OCI-LY7 (cell line): ENCODE results near the gene AGRN. TPM values are rescaled to one million over a fixed set of nuclear protein-coding genes. Genes with fewer than 3 reads are reported as not detected.

ENCODE experiments used
- BruUV-seq: library from RNA; stranded (reverse); fragments of 400-500 nt; replicated peaks from 2 replicates; lab custom pipeline; 2021; lab: Mats Ljungman, UMichigan
- CTCF ChIA-PET: fragments of 300-600 bp; sonication (Branson Sonifier 250); formaldehyde crosslinking; loops from one replicate; lab custom pipeline; 2022; ENCODE audit warnings: antibody characterized with exemption; ENCODE audit not compliant: unreplicated experiment; lab: Charles Lee
- POLR2A ChIA-PET: fragments of 300-600 bp; sonication (Branson Sonifier 250); formaldehyde crosslinking; loops from one replicate; lab custom pipeline; 2022; ENCODE audit warnings: antibody characterized with exemption; lab: Charles Lee
- DNase-seq: peaks from one replicate; pipeline ENCODE4 v3.0.0-alpha.2; 2015; ENCODE audit warnings: low spot score
- H2AFZ ChIP-seq: fragments of 200-600 bp; sonication (generic), shearing (Covaris generic); 2 replicates; pipeline ENCODE4 v1.6.1; 2014; ENCODE audit warnings: mild to moderate bottlenecking, antibody characterized with exemption, low read length, moderate library complexity
- H3K27ac ChIP-seq: fragments of 200-600 bp; sonication (generic); 2 replicates; pipeline ENCODE4 v1.5.1; 2014; ENCODE audit warnings: mixed run types, low read depth, mild to moderate bottlenecking, moderate library complexity, low read length, inconsistent platforms; ENCODE audit not compliant: poor library complexity, severe bottlenecking
- H3K36me3 ChIP-seq: fragments of 200-600 bp; sonication (generic); 2 replicates; pipeline ENCODE4 v1.6.1; 2014; ENCODE audit warnings: mild to moderate bottlenecking, antibody characterized with exemption, low read length, moderate library complexity, mixed read lengths; ENCODE audit not compliant: insufficient read depth
- H3K4me1 ChIP-seq: fragments of 200-600 bp; sonication (generic); 2 replicates; pipeline ENCODE4 v1.5.1; 2014; ENCODE audit warnings: mild to moderate bottlenecking, low read length; ENCODE audit not compliant: insufficient read depth, poor library complexity, severe bottlenecking
- H3K4me2 ChIP-seq: fragments of 200-600 bp; sonication (generic); 2 replicates; pipeline ENCODE4 v1.6.1; 2014; ENCODE audit warnings: mild to moderate bottlenecking, low read length
- H3K4me3 ChIP-seq: fragments of 200-600 bp; sonication (generic); 2 replicates; pipeline ENCODE4 v1.5.1; 2014; ENCODE audit warnings: mild to moderate bottlenecking, low read depth, low read length; ENCODE audit not compliant: poor library complexity, severe bottlenecking
- H3K79me2 ChIP-seq: fragments of 200-600 bp; sonication (generic); 2 replicates; pipeline ENCODE4 v1.6.1; 2016; ENCODE audit warnings: low read depth, mild to moderate bottlenecking, low read length, moderate library complexity, mixed read lengths; ENCODE audit not compliant: insufficient read depth
- H3K9me2 ChIP-seq: fragments of 200-600 bp; sonication (generic); 2 replicates; pipeline ENCODE4 v1.6.1; 2016; ENCODE audit warnings: mild to moderate bottlenecking, low read length, mixed read lengths; ENCODE audit not compliant: insufficient read depth
- H3K9me3 ChIP-seq: fragments of 200-600 bp; sonication (generic); 2 replicates; pipeline ENCODE4 v1.6.1; 2014; ENCODE audit warnings: mild to moderate bottlenecking, mixed run types, low read length, mixed read lengths
- H4K20me1 ChIP-seq: fragments of 200-600 bp; sonication (generic); 2 replicates; pipeline ENCODE4 v1.6.1; 2014; ENCODE audit warnings: mild to moderate bottlenecking, antibody characterized with exemption, low read length, moderate library complexity, mixed read lengths; ENCODE audit not compliant: insufficient read depth
- CTCF ChIP-seq: fragments of 200-600 bp; sonication (generic); conservative IDR thresholded peaks from 2 replicates; pipeline ENCODE4 v1.5.1; 2014; ENCODE audit warnings: mild to moderate bottlenecking, antibody characterized with exemption, low read length, moderate library complexity, mixed read lengths
- EZH2phosphoT487 ChIP-seq: fragments of 200-600 bp; sonication (generic); IDR thresholded peaks from 2 replicates; pipeline ENCODE4 v1.6.1; 2018; ENCODE audit warnings: low read depth, borderline replicate concordance, mild to moderate bottlenecking, mixed run types, antibody characterized with exemption, low read length, moderate library complexity, mixed read lengths
- intact Hi-C: fragments of 100-400 bp; cut with micrococcal nuclease; formaldehyde crosslinking; loops from one replicate; pipeline ENCODE4 v1.10.0; 2022; ENCODE audit not compliant: unreplicated experiment
- total RNA-seq, 2 experiments: library from RNA; depleted of rRNA in 1 of 2; stranded (reverse); fragments of >200 nt in 1 of 2; shearing (Covaris generic) in 1 of 2; gene quantifications; 2 replicates each; pipeline ENCODE4 v1.2.3, GENCODE V29; 2014 to 2022

The AGRN gene
- total RNA-seq, 2 experiments from 2014 or later, result 2.7 to 9.1 TPM

DNA sequence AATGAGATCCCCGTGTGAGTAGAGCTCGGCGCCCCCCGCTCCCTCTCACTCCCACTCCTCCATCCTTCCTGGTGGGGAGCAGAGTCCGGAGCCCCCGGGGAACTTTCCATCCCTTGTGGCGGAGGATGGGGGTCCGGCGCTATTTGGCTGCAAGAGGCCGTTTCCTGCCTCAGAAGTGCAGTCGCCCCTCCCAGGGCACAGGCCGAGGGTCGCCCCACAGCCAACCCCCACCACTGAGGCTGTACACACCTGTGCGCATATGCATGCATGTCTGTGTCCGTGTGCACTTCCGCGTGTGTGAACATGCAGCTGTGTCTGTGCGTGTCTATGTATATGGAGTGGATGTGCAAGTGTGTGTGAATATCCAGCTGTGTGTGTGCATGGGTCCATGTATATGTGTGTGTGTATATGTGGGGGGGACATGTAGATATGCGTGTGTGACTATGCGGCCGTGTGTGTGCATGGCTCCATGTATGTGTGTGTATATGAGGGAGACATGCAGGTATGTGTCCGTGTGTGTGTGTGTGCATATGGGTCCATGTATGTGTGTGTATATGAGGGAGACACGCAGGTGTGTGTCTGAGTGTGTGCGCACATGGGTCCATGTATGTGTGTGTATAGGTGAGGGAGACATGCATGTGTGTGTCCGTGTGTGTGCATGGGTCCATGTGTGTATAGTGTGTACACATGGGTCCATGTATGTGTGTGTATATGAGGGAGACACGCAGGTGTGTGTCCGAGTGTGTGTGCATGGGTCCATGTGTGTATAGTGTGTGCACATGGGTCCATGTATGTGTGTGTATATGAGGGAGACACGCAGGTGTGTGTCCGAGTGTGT lies 32.3 kb downstream of the AGRN start:
- DNase-seq, result no peak
- intact Hi-C loops, result no loop called here
- no peaks in the 10 kb centered on the region for H3K79me2 ChIP-seq
- ChIA-PET POLR2A (no interaction called here), CTCF (no interaction called here)
- H3K27ac ChIP-seq, result no peak overlapping the region
- no TSS peak for BruUV-seq
- H3K36me3 ChIP-seq, result no peaks in the 10 kb centered on the region
- no peak overlapping the region for H3K4me3 ChIP-seq
- no peaks in the 10 kb centered on the region for H3K9me3 ChIP-seq
- H4K20me1 ChIP-seq, result no peaks in the 10 kb centered on the region
- no peak overlapping the region for H2AFZ ChIP-seq
- no peak for TF ChIP-seq EZH2phosphoT487
- no peak for TF ChIP-seq CTCF
- H3K9me2 ChIP-seq, result no peaks in the 10 kb centered on the region
- H3K4me2 ChIP-seq, result no peak overlapping the region
- H3K4me1 ChIP-seq, result no peaks in the 10 kb centered on the region

DNA sequence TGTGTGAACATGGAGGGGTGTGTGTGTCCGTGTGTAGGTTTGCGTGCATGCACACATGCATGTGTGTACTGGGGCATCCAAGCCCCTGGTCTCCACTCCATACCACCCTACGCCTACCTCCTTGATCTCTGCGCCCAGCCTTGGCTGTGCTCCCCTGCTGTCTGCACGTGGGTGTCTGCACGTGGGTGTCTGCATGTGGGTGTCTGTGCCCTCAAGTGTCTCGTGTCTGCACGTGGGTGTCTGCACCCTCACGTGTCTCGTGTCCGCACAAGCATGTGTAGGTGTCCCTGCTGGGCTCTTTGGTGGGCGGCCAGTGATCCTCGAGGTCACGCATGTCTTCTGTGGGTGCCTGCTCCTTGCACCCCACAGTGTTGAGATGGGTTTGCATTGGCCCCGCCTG lies 33.1 kb downstream of the AGRN start:
- Histone ChIP-seq H4K20me1 (no peaks in the 10 kb centered on the region), H3K4me2 (no peak overlapping the region), H3K4me1 (no peaks in the 10 kb centered on the region), H3K79me2 (no peaks in the 10 kb centered on the region), H3K27ac (no peak overlapping the region), H3K9me3 (no peaks in the 10 kb centered on the region), H3K4me3 (no peak overlapping the region), H2AFZ (no peak overlapping the region), H3K9me2 (no peaks in the 10 kb centered on the region), H3K36me3 (no peaks in the 10 kb centered on the region)
- DNase-seq, result no peak
- intact Hi-C loops, result no loop called here
- ChIA-PET POLR2A (no interaction called here), CTCF (no interaction called here)
- no TSS peak for BruUV-seq
- no peak for TF ChIP-seq EZH2phosphoT487
- no peak for TF ChIP-seq CTCF

DNA sequence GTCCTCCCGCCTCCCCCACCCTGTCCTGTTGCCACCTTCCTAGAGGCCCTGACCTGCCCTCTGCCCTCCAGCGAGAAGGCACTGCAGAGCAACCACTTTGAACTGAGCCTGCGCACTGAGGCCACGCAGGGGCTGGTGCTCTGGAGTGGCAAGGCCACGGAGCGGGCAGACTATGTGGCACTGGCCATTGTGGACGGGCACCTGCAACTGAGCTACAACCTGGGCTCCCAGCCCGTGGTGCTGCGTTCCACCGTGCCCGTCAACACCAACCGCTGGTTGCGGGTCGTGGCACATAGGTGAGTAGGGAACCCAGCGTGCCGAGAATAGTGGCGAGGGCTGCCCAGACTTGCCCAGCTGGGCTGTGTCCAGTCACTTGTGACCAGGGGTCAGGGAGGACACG lies 33.8 kb downstream of the AGRN start:
- Histone ChIP-seq H3K27ac (no peak overlapping the region), H4K20me1 (no peaks in the 10 kb centered on the region), H3K79me2 (no peaks in the 10 kb centered on the region), H3K4me1 (peaks cover under 1% of the 10 kb centered on the region), H3K4me2 (no peak overlapping the region), H2AFZ (no peak overlapping the region), H3K9me3 (no peaks in the 10 kb centered on the region), H3K4me3 (no peak overlapping the region), H3K36me3 (no peaks in the 10 kb centered on the region), H3K9me2 (no peaks in the 10 kb centered on the region)
- ChIA-PET POLR2A (no interaction called here), CTCF (interaction anchor here (0.6 kb wide), 1 partner anchor 93 kb away, joined by 5 read pairs; no protein-coding TSS in a partner anchor)
- TF ChIP-seq CTCF, result no peak
- TF ChIP-seq EZH2phosphoT487, result no peak
- DNase-seq, result no peak
- intact Hi-C loops, result no loop called here
- BruUV-seq, result no TSS peak
